ENCODE data around the gene PSME1.

PSME1 gene

DNA sequence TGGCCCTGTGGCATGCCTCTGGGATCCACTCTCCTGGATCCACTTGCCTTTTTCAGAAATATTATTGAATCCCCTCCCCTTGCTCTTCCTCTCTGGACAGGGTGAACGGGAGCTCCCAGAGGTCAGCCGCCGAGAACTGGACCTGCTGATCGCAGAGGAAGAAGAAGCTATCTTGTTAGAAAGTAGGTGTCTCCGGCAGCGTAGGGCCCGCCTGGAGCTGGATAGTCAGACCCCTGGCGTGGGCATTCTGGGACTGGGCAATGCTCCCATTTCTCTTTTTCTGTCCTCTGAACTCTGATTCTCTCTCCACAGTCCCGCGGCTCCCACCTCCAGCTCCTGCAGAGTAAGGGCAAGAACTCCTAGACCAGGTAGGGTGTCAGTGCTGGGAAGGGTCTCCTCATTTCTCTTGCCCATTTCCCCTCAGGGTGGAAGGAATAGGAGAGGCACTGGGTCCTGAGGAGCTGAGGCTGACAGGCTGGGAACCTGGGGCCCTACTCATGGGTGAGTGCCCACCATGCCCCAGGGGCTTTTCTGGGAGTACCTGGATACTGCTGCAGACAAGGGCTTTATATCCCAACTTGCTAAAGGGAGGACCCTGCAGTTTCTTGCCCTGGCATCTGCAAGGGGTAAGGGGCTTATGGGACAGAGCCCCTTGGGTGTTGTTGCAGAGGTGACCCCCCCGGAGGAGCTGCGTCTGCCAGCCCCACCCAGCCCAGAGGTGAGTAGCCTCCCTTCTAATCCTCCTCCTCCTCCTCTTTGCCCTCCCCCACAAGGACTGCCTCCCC lies 41.2 kb downstream of the PSME1 start:
- DNase-seq: no peak

DNA sequence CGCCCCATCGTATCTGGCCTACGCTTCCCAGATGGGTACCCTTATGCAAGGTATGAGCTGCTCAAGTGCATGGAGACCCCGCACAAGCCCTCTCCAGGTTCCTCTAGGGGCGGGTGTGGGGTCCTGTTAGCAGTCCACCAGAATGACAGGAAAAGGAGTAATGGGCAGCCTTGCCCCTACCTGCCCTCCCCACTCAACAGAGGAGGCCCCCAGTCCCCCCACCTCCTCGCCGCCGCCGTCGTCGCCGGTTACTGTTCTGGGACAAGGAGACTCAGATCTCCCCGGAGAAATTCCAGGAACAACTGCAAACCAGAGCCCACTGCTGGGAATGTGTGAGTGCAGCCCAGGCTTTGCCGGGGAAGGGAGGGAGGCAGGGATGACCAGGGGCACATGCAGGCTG lies 41.9 kb downstream of the PSME1 start:
- no peak for DNase-seq

DNA sequence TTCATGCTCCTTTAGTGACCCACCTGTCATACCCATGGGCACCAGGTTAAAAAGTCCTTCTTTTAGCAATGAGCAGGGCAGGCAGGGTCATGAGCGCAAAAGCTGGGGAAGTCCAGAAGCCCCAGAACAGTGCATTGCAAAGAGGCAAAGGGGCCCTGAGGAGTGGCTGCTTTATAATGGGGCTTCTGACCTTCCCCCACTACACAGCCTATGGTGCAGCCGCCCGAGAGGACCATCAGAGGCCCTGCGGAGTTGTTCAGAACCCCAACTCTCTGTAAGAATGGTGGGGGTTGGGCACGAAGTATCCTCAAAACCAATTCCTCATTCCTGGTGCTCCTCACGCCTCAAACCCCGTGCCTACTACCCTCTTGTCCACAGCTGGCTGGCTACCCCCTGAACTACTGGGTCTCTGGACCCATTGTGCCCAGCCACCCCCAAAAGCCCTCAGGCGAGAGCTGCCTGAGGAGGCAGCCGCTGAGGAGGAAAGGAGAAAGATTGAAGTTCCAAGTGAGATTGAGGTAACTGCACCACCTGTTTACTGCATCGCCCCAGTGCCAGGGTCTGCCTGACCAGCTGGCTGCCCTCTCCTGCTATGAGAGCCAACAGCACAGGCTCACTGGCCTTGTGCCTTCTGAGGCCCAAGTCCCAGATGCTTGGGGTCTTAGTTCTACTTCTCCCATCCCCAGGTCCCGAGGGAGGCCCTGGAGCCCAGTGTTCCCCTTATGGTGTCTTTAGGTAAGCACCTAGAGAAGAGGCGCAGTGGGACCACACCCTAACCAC lies 42.6 kb downstream of the PSME1 start:
- no peak for DNase-seq

GRCh38 chr14:24179294-24179960 lies 43.4 kb downstream of the PSME1 start:
- no peak for DNase-seq

GRCh38 chr14:24179961-24180796 lies 44.2 kb downstream of the PSME1 start:
- DNase-seq: no peak

DNA sequence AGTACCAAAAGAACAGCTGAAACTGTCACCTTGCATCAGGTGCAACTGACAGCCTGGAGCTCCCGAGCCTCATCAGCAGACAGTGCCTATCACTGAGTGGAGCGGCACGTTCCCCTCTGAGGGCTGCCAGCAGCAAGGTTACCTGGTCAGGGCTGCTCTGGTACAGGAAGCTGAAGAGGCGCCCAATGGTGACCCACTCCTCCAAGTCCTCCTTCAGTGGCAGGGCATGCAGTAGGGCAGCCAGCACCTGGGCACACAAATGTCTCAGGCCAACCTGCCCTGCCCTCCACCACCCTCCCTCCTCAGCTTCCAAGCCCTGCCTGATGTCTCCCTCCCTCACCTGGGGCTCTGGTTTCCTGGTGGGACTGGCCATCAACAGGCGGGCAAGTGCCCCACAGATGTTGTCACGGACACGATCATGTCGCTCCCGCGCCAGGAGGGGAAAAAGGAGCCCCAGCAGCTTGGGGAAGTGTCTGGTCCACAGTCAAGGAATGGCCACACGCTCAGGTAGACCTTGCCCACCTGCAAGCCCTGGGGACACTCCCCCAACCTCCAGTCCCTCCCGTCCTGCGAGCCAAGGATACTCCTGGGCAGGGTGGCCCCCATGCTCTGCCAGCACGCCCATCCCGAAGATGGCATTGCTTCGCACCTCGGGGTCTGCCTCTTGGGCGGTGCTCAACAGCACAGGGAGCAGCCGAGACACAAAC lies 45.5 kb downstream of the PSME1 start:
- no peak for DNase-seq

DNA sequence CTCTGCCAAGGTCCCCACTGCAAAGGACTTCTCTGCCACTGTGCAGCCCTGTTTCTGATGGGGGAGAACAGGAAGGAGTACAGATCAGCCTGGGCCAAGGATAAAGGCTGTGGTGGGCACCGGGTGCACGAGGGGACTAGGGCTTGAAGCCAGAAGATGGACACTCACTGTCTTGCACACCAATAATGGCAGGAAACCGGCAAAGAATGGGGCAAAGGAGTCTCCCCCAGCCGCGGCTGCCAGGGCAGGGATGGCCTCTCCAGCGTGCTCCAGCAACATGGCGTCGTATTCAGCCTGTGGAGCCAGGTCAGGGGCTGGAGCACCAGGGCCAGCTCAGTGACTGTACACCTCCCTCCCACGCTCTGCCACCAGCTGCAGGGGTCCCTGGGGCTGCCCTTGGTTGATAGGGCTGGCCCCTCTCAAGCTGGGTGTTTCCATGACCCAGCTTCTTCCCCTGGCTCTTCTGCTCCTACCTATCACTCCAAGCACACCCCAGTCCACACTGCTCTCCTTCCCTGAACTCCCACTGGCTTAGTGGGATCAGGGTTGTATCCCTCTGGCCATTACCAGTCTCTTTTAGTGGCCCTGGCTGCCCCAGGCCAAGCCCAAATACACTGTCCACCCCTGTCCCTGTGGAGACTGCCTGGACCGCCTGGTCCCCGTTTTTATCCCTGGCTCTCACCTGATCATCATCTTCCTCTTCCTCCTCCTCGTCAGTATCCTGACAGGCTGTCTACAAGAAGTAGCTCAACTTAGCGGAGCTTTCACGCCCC lies 46.3 kb downstream of the PSME1 start:
- no peak for DNase-seq

DNA sequence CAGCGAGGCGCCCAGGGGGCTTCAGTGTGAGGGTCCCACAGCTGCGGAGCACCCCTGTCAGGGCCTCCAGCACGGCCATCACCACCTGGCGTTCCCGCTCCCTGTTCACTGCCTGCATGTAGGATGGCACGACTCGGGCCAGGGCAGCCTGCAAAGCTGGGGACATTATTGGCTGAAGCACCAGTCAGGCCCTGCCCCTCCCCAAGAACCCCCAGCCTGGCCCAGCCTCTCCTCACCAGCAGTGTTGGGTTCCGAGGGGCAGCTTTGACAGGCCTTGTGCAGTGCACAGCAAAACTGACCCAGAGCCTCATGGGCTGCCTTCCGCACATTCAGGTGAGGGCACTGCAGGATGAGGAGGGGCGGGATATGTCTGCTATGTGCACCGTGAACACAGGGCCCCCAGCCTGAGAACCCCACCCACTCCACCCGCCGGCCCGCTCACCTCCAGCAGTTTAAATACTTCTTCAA lies 47.1 kb downstream of the PSME1 start:
- no peak for DNase-seq

DNA sequence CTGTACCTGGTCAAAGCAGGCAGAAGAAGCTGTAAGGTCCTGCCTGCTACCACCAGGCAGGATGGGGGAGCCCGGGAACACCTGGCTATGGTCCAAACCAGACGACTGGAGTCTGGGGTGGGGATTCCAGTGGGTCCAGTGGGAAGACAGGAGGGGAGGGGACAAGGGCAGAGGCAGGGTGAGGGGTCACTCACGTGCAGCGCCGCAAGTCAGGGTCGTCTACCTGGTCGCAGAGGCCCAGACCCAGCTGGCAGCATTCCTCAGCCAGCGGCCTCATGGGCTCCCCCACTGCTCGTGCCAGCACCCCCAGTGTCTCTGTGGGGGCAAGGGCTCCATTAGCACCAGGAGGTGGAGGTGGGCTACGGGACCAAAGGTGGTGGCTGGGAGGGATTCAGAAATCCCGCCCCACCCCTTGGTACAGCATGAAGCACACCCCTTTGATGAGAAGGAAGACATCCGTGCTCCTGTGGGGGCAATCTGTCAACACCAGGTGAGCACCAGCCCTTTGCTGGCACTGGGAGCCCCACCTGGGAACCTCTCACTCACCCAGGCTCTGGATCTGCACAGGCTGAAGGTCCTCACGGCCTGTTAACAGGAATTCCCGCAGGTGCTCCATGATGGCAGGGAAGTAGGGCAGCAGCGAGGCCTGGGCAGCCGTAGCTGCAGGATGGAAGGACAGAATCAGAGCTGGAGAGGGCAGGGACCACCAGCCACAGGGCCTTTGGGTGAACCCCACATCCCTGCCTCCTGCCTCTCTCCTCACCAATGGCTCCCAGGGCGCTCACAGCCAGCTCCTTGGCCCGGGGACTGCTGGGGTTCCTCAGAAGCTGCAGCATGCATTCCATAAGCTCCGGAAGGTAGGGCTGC lies 48.3 kb downstream of the PSME1 start:
- DNase-seq: no peak

GRCh38 chr14:24185026-24185425 lies 49.0 kb downstream of the PSME1 start:
- no peak for DNase-seq

GRCh38 chr14:24185741-24186140 lies 49.7 kb downstream of the PSME1 start:
- DNase-seq: no peak

DNA sequence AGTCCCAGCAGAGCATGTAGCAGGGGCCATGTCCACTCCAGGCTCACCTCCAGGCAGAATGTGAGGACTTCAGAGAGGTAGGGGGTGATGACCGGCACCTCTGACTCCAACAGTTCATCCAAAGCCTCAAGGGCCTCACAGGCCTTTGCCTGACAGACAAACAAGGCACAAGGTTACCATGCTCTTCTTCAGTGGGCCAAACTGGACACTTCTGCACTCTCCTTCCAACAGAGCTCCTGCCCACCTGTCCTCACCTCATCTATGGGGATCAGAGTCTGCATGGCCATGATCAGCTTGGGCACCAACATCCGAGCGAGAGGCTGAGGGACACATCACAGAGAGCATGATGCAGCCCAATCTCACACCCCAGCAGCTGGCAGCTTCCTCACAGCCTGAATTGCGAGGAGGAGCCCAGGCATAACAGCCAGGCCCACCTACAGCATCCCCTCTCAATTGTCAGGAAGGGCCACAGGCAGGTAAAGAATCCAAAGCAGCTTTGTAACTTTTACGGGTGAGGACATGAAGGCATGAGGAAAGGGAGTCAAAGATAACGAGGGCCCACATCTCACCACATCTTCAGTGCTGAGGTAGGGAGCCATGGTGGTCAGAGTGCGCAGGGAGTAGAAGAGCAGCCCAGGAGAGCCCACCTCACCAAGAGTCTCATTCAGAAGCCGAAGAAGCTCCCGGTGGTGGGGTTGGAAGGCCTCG lies 51.0 kb downstream of the PSME1 start:
- no peak for DNase-seq

- DNase-seq: no peak
These were observed 51.5 kb downstream of the PSME1 start for GRCh38 chr14:24187539-24187915.

Data from right forelimb (tissue), 1 donor.